HepG2 (cell line): ENCODE measurements around the gene SRBD1. TPM values are rescaled to one million over a fixed set of nuclear protein-coding genes. Genes with fewer than 3 reads are reported as not detected.

Experiments used
- AHR ChIP-seq: IDR thresholded peaks from 2 replicates; pipeline ENCODE4 v1.6.1; 2018; ENCODE audit warnings: missing genetic modification reagents, missing compliant biosample characterization
- CEBPB ChIP-seq: IDR thresholded peaks from 2 replicates; pipeline ENCODE4 v1.6.1; 2011; ENCODE audit warnings: low read depth, low read length, improper control_type of control experiment, borderline replicate concordance
- JUND ChIP-seq: sonication (generic); formaldehyde crosslinking; IDR thresholded peaks from 2 replicates; pipeline ENCODE4 v1.8.0; 2022; ENCODE audit warnings: mild to moderate bottlenecking, missing genetic modification reagents
- MYNN ChIP-seq: sonication (generic); formaldehyde crosslinking; IDR thresholded peaks from 2 replicates; pipeline ENCODE4 v1.4.0; 2020; ENCODE audit warnings: mild to moderate bottlenecking, low read depth, missing genetic modification reagents
- RFXAP ChIP-seq: sonication (generic); formaldehyde crosslinking; IDR thresholded peaks from 2 replicates; pipeline ENCODE4 v1.4.0; 2020; ENCODE audit warnings: missing genetic modification reagents, borderline replicate concordance
- XRCC5 ChIP-seq: fragments of 200-400 bp; formaldehyde crosslinking; optimal IDR thresholded peaks from 2 replicates; pipeline ENCODE3; 2017; ENCODE audit warnings: mild to moderate bottlenecking, low read length
- ZNF292 ChIP-seq: sonication (generic); formaldehyde crosslinking; IDR thresholded peaks from 2 replicates; pipeline ENCODE4 v1.8.1; 2022; ENCODE audit warnings: mild to moderate bottlenecking, low read depth, missing genetic modification reagents, borderline replicate concordance
- ZNF713 ChIP-seq: sonication (generic); formaldehyde crosslinking; IDR thresholded peaks from 2 replicates; pipeline ENCODE4 v1.4.0; 2020; ENCODE audit warnings: mild to moderate bottlenecking, missing genetic modification reagents
- ZNF75D ChIP-seq: sonication (generic); formaldehyde crosslinking; IDR thresholded peaks from 2 replicates; pipeline ENCODE4 v1.8.1; 2023; ENCODE audit warnings: missing genetic modification reagents, mild to moderate bottlenecking, borderline replicate concordance
- ZNF776 ChIP-seq: sonication (generic); formaldehyde crosslinking; IDR thresholded peaks from 2 replicates; pipeline ENCODE4 v1.4.0; 2020; ENCODE audit warnings: mild to moderate bottlenecking, missing genetic modification reagents
- polyA plus RNA-seq, 8 experiments: library from polyadenylated mRNA; depleted of rRNA in 3 of 8; stranded (reverse) in 7 of 8; unstranded in 1 of 8; fragments of >200 nt; fragmentation: Illumina TruSeq in 4 of 8; extraction: Trizol in 4 of 8; gene quantifications; 2 replicates each; pipeline versions ENCODE4 v1.2.1 to v1.2.3, GENCODE V29; 2011 to 2016; ENCODE audit warnings: low read depth in 4 of 8, missing spikeins in 1 of 8, mixed read lengths in 1 of 8; ENCODE audit not compliant: insufficient read depth in 1 of 8
- total RNA-seq, 5 experiments: library from RNA; depleted of rRNA; stranded (reverse); fragments of >200 nt; fragmentation: Illumina TruSeq; extraction: Trizol; gene quantifications; 2 replicates each; pipeline ENCODE4 v1.2.3, GENCODE V29; 2016; ENCODE audit warnings: low read depth in 1 of 5
- TF ChIP-seq, protein P1 (sequence below): sonication (generic); formaldehyde crosslinking; IDR thresholded peaks from 2 replicates; pipeline ENCODE4 v1.8.1; 2022; ENCODE audit warnings: mild to moderate bottlenecking, missing genetic modification reagents
- TF ChIP-seq, protein P2 (sequence below): sonication (generic); formaldehyde crosslinking; IDR thresholded peaks from 2 replicates; pipeline ENCODE4 v1.8.0; 2022; ENCODE audit warnings: mild to moderate bottlenecking, missing genetic modification reagents
- TF ChIP-seq, protein P3 (sequence below): sonication (generic); formaldehyde crosslinking; IDR thresholded peaks from 2 replicates; pipeline ENCODE4 v1.8.1; 2022; ENCODE audit warnings: low read depth, mild to moderate bottlenecking, missing genetic modification reagents
- TF ChIP-seq, protein P4 (sequence below), 2 experiments: sonication (generic) in 1 of 2; formaldehyde crosslinking in 1 of 2; IDR thresholded peaks; 2 replicates each; pipeline versions ENCODE4 v1.5.1 to v1.6.1; 2011 to 2020; ENCODE audit warnings: borderline replicate concordance in 1 of 2, low read depth in 1 of 2, low read length in 1 of 2, mild to moderate bottlenecking in 1 of 2, missing genetic modification reagents in 1 of 2, moderate library complexity in 1 of 2
- TF ChIP-seq, protein P5 (sequence below): sonication (generic); formaldehyde crosslinking; IDR thresholded peaks from 2 replicates; pipeline ENCODE4 v1.8.1; 2023; ENCODE audit warnings: mild to moderate bottlenecking, missing genetic modification reagents, borderline replicate concordance
- TF ChIP-seq, protein P6 (sequence below): sonication (generic); formaldehyde crosslinking; IDR thresholded peaks from 2 replicates; pipeline ENCODE4 v1.8.0; 2022; ENCODE audit warnings: missing genetic modification reagents, mild to moderate bottlenecking, moderate library complexity, borderline replicate concordance
- TF ChIP-seq, protein P7 (sequence below): sonication (generic); formaldehyde crosslinking; IDR thresholded peaks from 2 replicates; pipeline ENCODE4 v1.4.0; 2020; ENCODE audit warnings: missing genetic modification reagents

The SRBD1 gene
- total and polyA plus RNA-seq, 2 of the 13 experiments (the other 11 are each of a cell fraction or from before 2014, with no cell fraction given), result 3.2 to 23.9 TPM

DNA sequence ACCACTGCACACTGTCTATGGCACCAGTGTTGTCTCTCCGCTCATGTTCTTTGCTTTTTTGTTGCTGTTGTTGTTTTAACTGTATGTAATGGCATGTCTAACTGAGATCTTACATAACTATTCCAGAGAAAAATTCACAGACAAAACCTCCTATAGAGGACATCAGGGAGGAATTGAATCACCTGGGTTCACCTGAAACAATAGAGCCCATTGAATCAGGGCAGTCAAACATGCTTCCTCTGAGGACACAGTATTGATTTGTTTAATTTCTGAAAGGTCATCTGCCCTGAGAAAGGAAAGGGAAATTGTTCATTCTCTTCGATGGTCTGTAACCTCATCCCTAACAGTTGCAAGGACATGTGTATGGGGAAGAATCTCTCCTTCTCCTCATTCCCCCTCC lies 237.5 kb downstream of the SRBD1 start (continued):
- TF ChIP-seq, protein P1, sequence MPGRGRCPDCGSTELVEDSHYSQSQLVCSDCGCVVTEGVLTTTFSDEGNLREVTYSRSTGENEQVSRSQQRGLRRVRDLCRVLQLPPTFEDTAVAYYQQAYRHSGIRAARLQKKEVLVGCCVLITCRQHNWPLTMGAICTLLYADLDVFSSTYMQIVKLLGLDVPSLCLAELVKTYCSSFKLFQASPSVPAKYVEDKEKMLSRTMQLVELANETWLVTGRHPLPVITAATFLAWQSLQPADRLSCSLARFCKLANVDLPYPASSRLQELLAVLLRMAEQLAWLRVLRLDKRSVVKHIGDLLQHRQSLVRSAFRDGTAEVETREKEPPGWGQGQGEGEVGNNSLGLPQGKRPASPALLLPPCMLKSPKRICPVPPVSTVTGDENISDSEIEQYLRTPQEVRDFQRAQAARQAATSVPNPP (CRISPR knock-in tag), result no peak
- TF ChIP-seq, protein P2, sequence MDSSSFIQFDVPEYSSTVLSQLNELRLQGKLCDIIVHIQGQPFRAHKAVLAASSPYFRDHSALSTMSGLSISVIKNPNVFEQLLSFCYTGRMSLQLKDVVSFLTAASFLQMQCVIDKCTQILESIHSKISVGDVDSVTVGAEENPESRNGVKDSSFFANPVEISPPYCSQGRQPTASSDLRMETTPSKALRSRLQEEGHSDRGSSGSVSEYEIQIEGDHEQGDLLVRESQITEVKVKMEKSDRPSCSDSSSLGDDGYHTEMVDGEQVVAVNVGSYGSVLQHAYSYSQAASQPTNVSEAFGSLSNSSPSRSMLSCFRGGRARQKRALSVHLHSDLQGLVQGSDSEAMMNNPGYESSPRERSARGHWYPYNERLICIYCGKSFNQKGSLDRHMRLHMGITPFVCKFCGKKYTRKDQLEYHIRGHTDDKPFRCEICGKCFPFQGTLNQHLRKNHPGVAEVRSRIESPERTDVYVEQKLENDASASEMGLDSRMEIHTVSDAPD (CRISPR knock-in tag), result peak; percentile 47; the same call in 1 of the 2 replicates
- peak; percentile 68 for TF ChIP-seq XRCC5
- no peak for TF ChIP-seq ZNF75D (CRISPR knock-in tag)
- TF ChIP-seq, protein P3, sequence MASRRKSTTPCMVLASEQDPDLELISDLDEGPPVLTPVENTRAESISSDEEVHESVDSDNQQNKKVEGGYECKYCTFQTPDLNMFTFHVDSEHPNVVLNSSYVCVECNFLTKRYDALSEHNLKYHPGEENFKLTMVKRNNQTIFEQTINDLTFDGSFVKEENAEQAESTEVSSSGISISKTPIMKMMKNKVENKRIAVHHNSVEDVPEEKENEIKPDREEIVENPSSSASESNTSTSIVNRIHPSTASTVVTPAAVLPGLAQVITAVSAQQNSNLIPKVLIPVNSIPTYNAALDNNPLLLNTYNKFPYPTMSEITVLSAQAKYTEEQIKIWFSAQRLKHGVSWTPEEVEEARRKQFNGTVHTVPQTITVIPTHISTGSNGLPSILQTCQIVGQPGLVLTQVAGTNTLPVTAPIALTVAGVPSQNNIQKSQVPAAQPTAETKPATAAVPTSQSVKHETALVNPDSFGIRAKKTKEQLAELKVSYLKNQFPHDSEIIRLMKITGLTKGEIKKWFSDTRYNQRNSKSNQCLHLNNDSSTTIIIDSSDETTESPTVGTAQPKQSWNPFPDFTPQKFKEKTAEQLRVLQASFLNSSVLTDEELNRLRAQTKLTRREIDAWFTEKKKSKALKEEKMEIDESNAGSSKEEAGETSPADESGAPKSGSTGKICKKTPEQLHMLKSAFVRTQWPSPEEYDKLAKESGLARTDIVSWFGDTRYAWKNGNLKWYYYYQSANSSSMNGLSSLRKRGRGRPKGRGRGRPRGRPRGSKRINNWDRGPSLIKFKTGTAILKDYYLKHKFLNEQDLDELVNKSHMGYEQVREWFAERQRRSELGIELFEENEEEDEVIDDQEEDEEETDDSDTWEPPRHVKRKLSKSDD (CRISPR knock-in tag), result no peak
- TF ChIP-seq AHR (CRISPR knock-in tag), result no peak
- TF ChIP-seq, protein P4, sequence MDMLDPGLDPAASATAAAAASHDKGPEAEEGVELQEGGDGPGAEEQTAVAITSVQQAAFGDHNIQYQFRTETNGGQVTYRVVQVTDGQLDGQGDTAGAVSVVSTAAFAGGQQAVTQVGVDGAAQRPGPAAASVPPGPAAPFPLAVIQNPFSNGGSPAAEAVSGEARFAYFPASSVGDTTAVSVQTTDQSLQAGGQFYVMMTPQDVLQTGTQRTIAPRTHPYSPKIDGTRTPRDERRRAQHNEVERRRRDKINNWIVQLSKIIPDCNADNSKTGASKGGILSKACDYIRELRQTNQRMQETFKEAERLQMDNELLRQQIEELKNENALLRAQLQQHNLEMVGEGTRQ (IDR thresholded peaks at IDR 0.05; ENCODE audit: low read depth, low read length), result no peak
- TF ChIP-seq, protein P4 (CRISPR knock-in tag; IDR thresholded peaks at IDR 0.05; ENCODE audit: borderline replicate concordance), result no peak
- no peak for TF ChIP-seq JUND (CRISPR knock-in tag)
- TF ChIP-seq, protein P5, sequence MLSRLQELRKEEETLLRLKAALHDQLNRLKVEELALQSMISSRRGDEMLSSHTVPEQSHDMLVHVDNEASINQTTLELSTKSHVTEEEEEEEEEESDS, result no peak
- 0 out of 2 replicates have a peak, but pooled peaks have one; percentile 11 for TF ChIP-seq CEBPB
- TF ChIP-seq, protein P6, sequence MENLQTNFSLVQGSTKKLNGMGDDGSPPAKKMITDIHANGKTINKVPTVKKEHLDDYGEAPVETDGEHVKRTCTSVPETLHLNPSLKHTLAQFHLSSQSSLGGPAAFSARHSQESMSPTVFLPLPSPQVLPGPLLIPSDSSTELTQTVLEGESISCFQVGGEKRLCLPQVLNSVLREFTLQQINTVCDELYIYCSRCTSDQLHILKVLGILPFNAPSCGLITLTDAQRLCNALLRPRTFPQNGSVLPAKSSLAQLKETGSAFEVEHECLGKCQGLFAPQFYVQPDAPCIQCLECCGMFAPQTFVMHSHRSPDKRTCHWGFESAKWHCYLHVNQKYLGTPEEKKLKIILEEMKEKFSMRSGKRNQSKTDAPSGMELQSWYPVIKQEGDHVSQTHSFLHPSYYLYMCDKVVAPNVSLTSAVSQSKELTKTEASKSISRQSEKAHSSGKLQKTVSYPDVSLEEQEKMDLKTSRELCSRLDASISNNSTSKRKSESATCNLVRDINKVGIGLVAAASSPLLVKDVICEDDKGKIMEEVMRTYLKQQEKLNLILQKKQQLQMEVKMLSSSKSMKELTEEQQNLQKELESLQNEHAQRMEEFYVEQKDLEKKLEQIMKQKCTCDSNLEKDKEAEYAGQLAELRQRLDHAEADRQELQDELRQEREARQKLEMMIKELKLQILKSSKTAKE (CRISPR knock-in tag), result peak; percentile 90
- TF ChIP-seq, protein P7, sequence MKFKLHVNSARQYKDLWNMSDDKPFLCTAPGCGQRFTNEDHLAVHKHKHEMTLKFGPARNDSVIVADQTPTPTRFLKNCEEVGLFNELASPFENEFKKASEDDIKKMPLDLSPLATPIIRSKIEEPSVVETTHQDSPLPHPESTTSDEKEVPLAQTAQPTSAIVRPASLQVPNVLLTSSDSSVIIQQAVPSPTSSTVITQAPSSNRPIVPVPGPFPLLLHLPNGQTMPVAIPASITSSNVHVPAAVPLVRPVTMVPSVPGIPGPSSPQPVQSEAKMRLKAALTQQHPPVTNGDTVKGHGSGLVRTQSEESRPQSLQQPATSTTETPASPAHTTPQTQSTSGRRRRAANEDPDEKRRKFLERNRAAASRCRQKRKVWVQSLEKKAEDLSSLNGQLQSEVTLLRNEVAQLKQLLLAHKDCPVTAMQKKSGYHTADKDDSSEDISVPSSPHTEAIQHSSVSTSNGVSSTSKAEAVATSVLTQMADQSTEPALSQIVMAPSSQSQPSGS (CRISPR knock-in tag), result peak; percentile 21; the same call in 1 of the 2 replicates
- no peak for TF ChIP-seq ZNF713 (CRISPR knock-in tag)
- no peak for TF ChIP-seq ZNF776
- no peak for TF ChIP-seq MYNN (CRISPR knock-in tag)
- peak; percentile 30; the same call in 1 of the 2 replicates for TF ChIP-seq ZNF292 (CRISPR knock-in tag)
- 0 out of 2 replicates have a peak, but pooled peaks have one; percentile 34 for TF ChIP-seq RFXAP (CRISPR knock-in tag)
